GM12872 (cell line): ENCODE measurements around the gene HDAC11.

Source experiments
- CTCF ChIP-seq: IDR thresholded peaks from 3 replicates; pipeline ENCODE4 v1.5.1; 2011; ENCODE audit warnings: low read depth, mild to moderate bottlenecking, low read length, moderate library complexity; ENCODE audit not compliant: insufficient read depth

Gene HDAC11

GRCh38 chr3:13517253-13517977, 37.3 kb downstream of the HDAC11 start:
- TF ChIP-seq CTCF = no peak

- TF ChIP-seq CTCF = no peak
Observed at GRCh38 chr3:13518516-13518953, 38.4 kb downstream of the HDAC11 start.

GRCh38 chr3:13519006-13519791, 39.1 kb downstream of the HDAC11 start:
- no peak for TF ChIP-seq CTCF

- TF ChIP-seq CTCF = no peak
Observed at GRCh38 chr3:13520326-13520880, 40.3 kb downstream of the HDAC11 start.

GRCh38 chr3:13521309-13521708, 41.2 kb downstream of the HDAC11 start:
- TF ChIP-seq CTCF = no peak

GRCh38 chr3:13522236-13522635, 42.1 kb downstream of the HDAC11 start:
- TF ChIP-seq CTCF = no peak

GRCh38 chr3:13524979-13525669, 45.0 kb downstream of the HDAC11 start:
- no peak for TF ChIP-seq CTCF
